K562 (cell line): ENCODE measurements around the gene BIRC6. TPM values are rescaled to one million over a fixed set of nuclear protein-coding genes. Genes with fewer than 3 reads are reported as not detected.

Experiments used
- ARID1B ChIP-seq: fragments of 450-650 bp; IDR thresholded peaks from 2 replicates; pipeline ENCODE4 v1.6.1; 2016; ENCODE audit warnings: antibody characterized with exemption, mild to moderate bottlenecking, inconsistent platforms
- C11orf30 ChIP-seq: fragments of 450-650 bp; IDR thresholded peaks from 2 replicates; pipeline ENCODE4 v1.6.1; 2016; ENCODE audit warnings: low read depth, mild to moderate bottlenecking
- EP400 ChIP-seq: fragments of 450-650 bp; IDR thresholded peaks from 2 replicates; pipeline ENCODE4 v1.6.1; 2017; ENCODE audit warnings: antibody characterized with exemption, mild to moderate bottlenecking, moderate library complexity
- FOXA1 ChIP-seq: fragments of 450-650 bp; IDR thresholded peaks from 2 replicates; pipeline ENCODE4 v1.6.1; 2016; ENCODE audit warnings: mild to moderate bottlenecking, borderline replicate concordance
- GTF2A2 ChIP-seq: IDR thresholded peaks from 2 replicates; pipeline ENCODE4 v1.6.1; 2016; ENCODE audit warnings: mild to moderate bottlenecking, missing genetic modification characterization, missing compliant biosample characterization
- MCM2 ChIP-seq: fragments of 450-650 bp; IDR thresholded peaks from 2 replicates; pipeline ENCODE4 v1.6.1; 2017; ENCODE audit warnings: low read depth, mild to moderate bottlenecking
- NCOA1 ChIP-seq: fragments of 450-650 bp; IDR thresholded peaks from 2 replicates; pipeline ENCODE4 v1.6.1; 2016; ENCODE audit warnings: low read depth
- NFATC3 ChIP-seq: fragments of 450-650 bp; IDR thresholded peaks from 2 replicates; pipeline ENCODE4 v1.6.1; 2017; ENCODE audit warnings: mild to moderate bottlenecking
- NFIC ChIP-seq: fragments of 450-650 bp; IDR thresholded peaks from 2 replicates; pipeline ENCODE4 v1.6.1; 2017; ENCODE audit warnings: mild to moderate bottlenecking, inconsistent platforms
- PCBP2 ChIP-seq: fragments of 200-400 bp; formaldehyde crosslinking; IDR thresholded peaks from 2 replicates; pipeline ENCODE4 v1.6.1; 2018; ENCODE audit warnings: low read length, low read depth, mild to moderate bottlenecking, moderate library complexity; ENCODE audit not compliant: poor library complexity, severe bottlenecking
- RBBP5 ChIP-seq: fragments of 200-600 bp; sonication (generic); IDR thresholded peaks from 2 replicates; pipeline ENCODE4 v1.6.1; 2012; ENCODE audit warnings: borderline replicate concordance, mild to moderate bottlenecking, low read length, control low read depth, inconsistent platforms; ENCODE audit not compliant: insufficient read depth, poor library complexity, severe bottlenecking
- RBFOX2 ChIP-seq: fragments of 200-400 bp; formaldehyde crosslinking; IDR thresholded peaks from 2 replicates; pipeline ENCODE4 v1.6.1; 2017; ENCODE audit warnings: low read depth, mild to moderate bottlenecking, low read length, moderate library complexity
- SMARCA4 ChIP-seq: fragments of 450-650 bp; IDR thresholded peaks from 2 replicates; pipeline ENCODE4 v1.6.1; 2016
- TCFL5 ChIP-seq: fragments of 250-450 bp; sonication (Bioruptor Pico); conservative IDR thresholded peaks from 2 replicates; pipeline ENCODE4 v1.6.1; 2021; ENCODE audit warnings: mild to moderate bottlenecking, moderate library complexity, matching md5 sums
- ZNF217 ChIP-seq: sonication (generic); formaldehyde crosslinking; IDR thresholded peaks from 2 replicates; pipeline ENCODE4 v1.8.0; 2022; ENCODE audit warnings: mild to moderate bottlenecking, missing genetic modification reagents
- ZNF707 ChIP-seq: fragments of 250-450 bp; sonication (Bioruptor Pico); conservative IDR thresholded peaks from 2 replicates; pipeline ENCODE4 v1.8.0; 2022; ENCODE audit warnings: inconsistent platforms, mild to moderate bottlenecking, moderate library complexity
- polyA plus RNA-seq, 8 experiments: library from polyadenylated mRNA; depleted of rRNA in 4 of 8; stranded (reverse) in 5 of 8; unstranded in 3 of 8; fragments of >200 nt; fragmentation: Nextera tagmentation in 2 of 8; fragmentation: Illumina TruSeq in 1 of 8; extraction: Ambion mirVana in 2 of 8; extraction: Trizol in 1 of 8; gene quantifications; 2 replicates each; pipeline versions ENCODE4 v1.2.1 to v1.2.3, GENCODE V29; 2011 to 2014; ENCODE audit warnings: inconsistent platforms in 1 of 8, missing spikeins in 1 of 8
- total RNA-seq, 7 experiments: library from RNA; depleted of rRNA in 6 of 7; stranded (reverse); fragments of >200 nt in 6 of 7; fragmentation: Illumina TruSeq in 2 of 7; extraction: Trizol in 2 of 7; gene quantifications; 2 replicates each; pipeline versions ENCODE4 v1.2.1 to v1.2.3, GENCODE V29; 2011 to 2021; ENCODE audit warnings: low replicate concordance in 1 of 7
- TF ChIP-seq, protein P1 (sequence below): sonication (generic); formaldehyde crosslinking; IDR thresholded peaks from 2 replicates; pipeline ENCODE4 v1.4.0; 2020; ENCODE audit warnings: mild to moderate bottlenecking, missing genetic modification reagents
- TF ChIP-seq, protein P2 (sequence below): fragments of 250-450 bp; sonication (Bioruptor Pico); IDR thresholded peaks from 2 replicates; pipeline ENCODE4 v1.8.0; 2022; ENCODE audit warnings: inconsistent platforms
- TF ChIP-seq, protein P3 (sequence below): IDR thresholded peaks from 3 replicates; pipeline ENCODE4 v1.6.1; 2011; ENCODE audit warnings: borderline replicate concordance, mild to moderate bottlenecking, moderate library complexity; ENCODE audit not compliant: insufficient read length; ENCODE audit errors: extremely low read depth
- TF ChIP-seq, protein P4 (sequence below): fragments of 450-650 bp; formaldehyde crosslinking; conservative IDR thresholded peaks from 2 replicates; pipeline ENCODE4 v1.4.0; 2022; ENCODE audit warnings: mild to moderate bottlenecking, missing genetic modification characterization

BIRC6 gene
- total and polyA plus RNA-seq, 9 of the 15 experiments (the other 6 are each of a cell fraction or from before 2014, with no cell fraction given) = 18.8 to 110 (median 49.8) TPM

DNA sequence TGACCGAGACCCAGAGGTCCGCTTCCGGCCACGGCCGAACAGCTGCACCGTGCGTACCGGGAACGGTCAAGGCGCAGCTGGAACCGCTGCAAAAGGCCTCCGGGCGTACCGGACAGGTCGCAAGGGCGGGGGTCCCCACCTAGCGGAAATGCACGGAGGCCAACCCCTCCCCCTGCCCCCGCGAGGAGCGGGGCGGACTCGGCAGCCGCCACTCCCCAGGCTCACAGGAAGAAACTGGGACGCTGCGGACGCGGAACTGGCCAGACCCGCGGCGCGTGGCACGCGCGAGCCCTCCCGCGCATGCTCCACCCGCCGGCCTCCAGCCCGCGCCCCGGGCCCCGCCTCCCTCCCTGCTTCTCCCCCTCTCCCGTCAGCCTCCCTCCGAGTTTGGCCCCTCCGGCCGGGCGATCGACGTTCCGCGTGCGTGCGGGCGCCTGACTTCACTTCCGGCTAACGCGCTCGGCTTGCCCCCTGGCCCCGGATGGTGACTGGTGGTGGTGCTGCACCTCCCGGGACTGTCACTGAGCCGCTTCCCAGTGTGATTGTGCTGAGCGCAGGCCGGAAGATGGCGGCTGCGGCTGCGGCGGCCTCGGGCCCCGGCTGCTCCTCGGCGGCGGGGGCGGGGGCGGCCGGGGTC lies at the start of gene BIRC6 (continued):
- TF ChIP-seq EP400 (peak; percentile 91), FOXA1 (no peak), ZNF707 (CRISPR knock-in tag) (no peak), ARID1B (peak; percentile 41; the same call in 1 of the 2 replicates), NCOA1 (peak; percentile 33; the same call in 1 of the 2 replicates), C11orf30 (peak; percentile 40), MCM2 (no peak), RBBP5 (peak; percentile 95), RBFOX2 (peak; percentile 98), NFATC3 (no peak), TCFL5 (no peak), GTF2A2 (tag) (no peak), SMARCA4 (no peak), NFIC (no peak; the same call in none of the 2 replicates), ZNF217 (CRISPR knock-in tag) (no peak), PCBP2 (no peak)
- TF ChIP-seq, protein P1, sequence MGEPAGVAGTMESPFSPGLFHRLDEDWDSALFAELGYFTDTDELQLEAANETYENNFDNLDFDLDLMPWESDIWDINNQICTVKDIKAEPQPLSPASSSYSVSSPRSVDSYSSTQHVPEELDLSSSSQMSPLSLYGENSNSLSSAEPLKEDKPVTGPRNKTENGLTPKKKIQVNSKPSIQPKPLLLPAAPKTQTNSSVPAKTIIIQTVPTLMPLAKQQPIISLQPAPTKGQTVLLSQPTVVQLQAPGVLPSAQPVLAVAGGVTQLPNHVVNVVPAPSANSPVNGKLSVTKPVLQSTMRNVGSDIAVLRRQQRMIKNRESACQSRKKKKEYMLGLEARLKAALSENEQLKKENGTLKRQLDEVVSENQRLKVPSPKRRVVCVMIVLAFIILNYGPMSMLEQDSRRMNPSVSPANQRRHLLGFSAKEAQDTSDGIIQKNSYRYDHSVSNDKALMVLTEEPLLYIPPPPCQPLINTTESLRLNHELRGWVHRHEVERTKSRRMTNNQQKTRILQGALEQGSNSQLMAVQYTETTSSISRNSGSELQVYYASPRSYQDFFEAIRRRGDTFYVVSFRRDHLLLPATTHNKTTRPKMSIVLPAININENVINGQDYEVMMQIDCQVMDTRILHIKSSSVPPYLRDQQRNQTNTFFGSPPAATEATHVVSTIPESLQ (CRISPR knock-in tag) = no peak
- TF ChIP-seq, protein P2, sequence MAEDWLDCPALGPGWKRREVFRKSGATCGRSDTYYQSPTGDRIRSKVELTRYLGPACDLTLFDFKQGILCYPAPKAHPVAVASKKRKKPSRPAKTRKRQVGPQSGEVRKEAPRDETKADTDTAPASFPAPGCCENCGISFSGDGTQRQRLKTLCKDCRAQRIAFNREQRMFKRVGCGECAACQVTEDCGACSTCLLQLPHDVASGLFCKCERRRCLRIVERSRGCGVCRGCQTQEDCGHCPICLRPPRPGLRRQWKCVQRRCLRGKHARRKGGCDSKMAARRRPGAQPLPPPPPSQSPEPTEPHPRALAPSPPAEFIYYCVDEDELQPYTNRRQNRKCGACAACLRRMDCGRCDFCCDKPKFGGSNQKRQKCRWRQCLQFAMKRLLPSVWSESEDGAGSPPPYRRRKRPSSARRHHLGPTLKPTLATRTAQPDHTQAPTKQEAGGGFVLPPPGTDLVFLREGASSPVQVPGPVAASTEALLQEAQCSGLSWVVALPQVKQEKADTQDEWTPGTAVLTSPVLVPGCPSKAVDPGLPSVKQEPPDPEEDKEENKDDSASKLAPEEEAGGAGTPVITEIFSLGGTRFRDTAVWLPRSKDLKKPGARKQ (CRISPR knock-in tag) = no peak
- TF ChIP-seq, protein P3, sequence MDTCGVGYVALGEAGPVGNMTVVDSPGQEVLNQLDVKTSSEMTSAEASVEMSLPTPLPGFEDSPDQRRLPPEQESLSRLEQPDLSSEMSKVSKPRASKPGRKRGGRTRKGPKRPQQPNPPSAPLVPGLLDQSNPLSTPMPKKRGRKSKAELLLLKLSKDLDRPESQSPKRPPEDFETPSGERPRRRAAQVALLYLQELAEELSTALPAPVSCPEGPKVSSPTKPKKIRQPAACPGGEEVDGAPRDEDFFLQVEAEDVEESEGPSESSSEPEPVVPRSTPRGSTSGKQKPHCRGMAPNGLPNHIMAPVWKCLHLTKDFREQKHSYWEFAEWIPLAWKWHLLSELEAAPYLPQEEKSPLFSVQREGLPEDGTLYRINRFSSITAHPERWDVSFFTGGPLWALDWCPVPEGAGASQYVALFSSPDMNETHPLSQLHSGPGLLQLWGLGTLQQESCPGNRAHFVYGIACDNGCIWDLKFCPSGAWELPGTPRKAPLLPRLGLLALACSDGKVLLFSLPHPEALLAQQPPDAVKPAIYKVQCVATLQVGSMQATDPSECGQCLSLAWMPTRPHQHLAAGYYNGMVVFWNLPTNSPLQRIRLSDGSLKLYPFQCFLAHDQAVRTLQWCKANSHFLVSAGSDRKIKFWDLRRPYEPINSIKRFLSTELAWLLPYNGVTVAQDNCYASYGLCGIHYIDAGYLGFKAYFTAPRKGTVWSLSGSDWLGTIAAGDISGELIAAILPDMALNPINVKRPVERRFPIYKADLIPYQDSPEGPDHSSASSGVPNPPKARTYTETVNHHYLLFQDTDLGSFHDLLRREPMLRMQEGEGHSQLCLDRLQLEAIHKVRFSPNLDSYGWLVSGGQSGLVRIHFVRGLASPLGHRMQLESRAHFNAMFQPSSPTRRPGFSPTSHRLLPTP = no peak
- TF ChIP-seq, protein P4, sequence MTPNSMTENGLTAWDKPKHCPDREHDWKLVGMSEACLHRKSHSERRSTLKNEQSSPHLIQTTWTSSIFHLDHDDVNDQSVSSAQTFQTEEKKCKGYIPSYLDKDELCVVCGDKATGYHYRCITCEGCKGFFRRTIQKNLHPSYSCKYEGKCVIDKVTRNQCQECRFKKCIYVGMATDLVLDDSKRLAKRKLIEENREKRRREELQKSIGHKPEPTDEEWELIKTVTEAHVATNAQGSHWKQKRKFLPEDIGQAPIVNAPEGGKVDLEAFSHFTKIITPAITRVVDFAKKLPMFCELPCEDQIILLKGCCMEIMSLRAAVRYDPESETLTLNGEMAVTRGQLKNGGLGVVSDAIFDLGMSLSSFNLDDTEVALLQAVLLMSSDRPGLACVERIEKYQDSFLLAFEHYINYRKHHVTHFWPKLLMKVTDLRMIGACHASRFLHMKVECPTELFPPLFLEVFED (CRISPR knock-in tag) = no peak
